Liver (tissue), 9 donors: Measurements from ENCODE around the gene CPZ. TPM values are rescaled to one million over a fixed set of nuclear protein-coding genes. Genes with fewer than 3 reads are reported as not detected.

Experiments used
- DNase-seq: peaks from one replicate; pipeline ENCODE4 v3.0.0-alpha.2; 2017; ENCODE audit warnings: low spot score
- H3K27ac ChIP-seq, 2 donors: one replicate each; pipeline ENCODE4 v1.7.0; 2013; ENCODE audit warnings: inconsistent platforms in 2 of 2, low read length in 2 of 2, control low read depth in 1 of 2, low read depth in 1 of 2, mild to moderate bottlenecking in 1 of 2
- H3K27me3 ChIP-seq, 4 donors: one replicate each; pipeline versions ENCODE4 v1.6.1 to v1.7.0; 2013; ENCODE audit warnings: low read length in 3 of 4, inconsistent platforms in 1 of 4, mild to moderate bottlenecking in 1 of 4, moderate library complexity in 1 of 4; ENCODE audit not compliant: control insufficient read depth in 4 of 4, insufficient read depth in 4 of 4
- H3K36me3 ChIP-seq, 4 donors: one replicate each; pipeline versions ENCODE4 v1.6.1 to v1.7.0; 2013; ENCODE audit warnings: low read length in 3 of 4, mild to moderate bottlenecking in 3 of 4, low read depth in 1 of 4, moderate library complexity in 1 of 4; ENCODE audit not compliant: control insufficient read depth in 4 of 4, insufficient read depth in 3 of 4
- H3K4me1 ChIP-seq, 4 donors: one replicate each; pipeline versions ENCODE4 v1.6.1 to v1.7.0; 2013; ENCODE audit warnings: low read length in 3 of 4, mild to moderate bottlenecking in 3 of 4, moderate library complexity in 1 of 4; ENCODE audit not compliant: control insufficient read depth in 4 of 4, insufficient read depth in 4 of 4
- H3K4me3 ChIP-seq, 3 donors: one replicate each; pipeline versions ENCODE4 v1.6.1 to v1.7.0; 2013; ENCODE audit warnings: low read length in 3 of 3, control low read depth in 1 of 3, low read depth in 1 of 3, mild to moderate bottlenecking in 1 of 3
- H3K9ac ChIP-seq, 2 donors: one replicate each; pipeline ENCODE4 v1.7.0; 2013; ENCODE audit warnings: low read length in 2 of 2, mild to moderate bottlenecking in 2 of 2, moderate library complexity in 2 of 2, control low read depth in 1 of 2, low read depth in 1 of 2
- H3K9me3 ChIP-seq, 4 donors: one replicate each; pipeline versions ENCODE4 v1.6.1 to v1.7.0; 2013; ENCODE audit warnings: low read length in 3 of 4; ENCODE audit not compliant: control insufficient read depth in 4 of 4
- FOXA2 ChIP-seq: IDR thresholded peaks from 2 replicates; pipeline ENCODE4 v1.6.1; 2016; ENCODE audit warnings: antibody characterized with exemption
- GABPA ChIP-seq, 2 donors: IDR thresholded peaks in 1 of 2; conservative IDR thresholded peaks in 1 of 2; 2 replicates each; pipeline ENCODE4 v1.6.1; 2016; ENCODE audit warnings: antibody characterized with exemption in 2 of 2, mild to moderate bottlenecking in 1 of 2, moderate library complexity in 1 of 2
- HNF4A ChIP-seq, 2 donors: conservative IDR thresholded peaks; 2 replicates each; pipeline ENCODE4 v1.6.1; 2016; ENCODE audit warnings: antibody characterized with exemption in 2 of 2, mild to moderate bottlenecking in 2 of 2
- JUND ChIP-seq, 2 donors: IDR thresholded peaks; 2 replicates each; pipeline ENCODE4 v1.6.1; 2016; ENCODE audit warnings: antibody characterized with exemption in 2 of 2
- NR2F2 ChIP-seq: IDR thresholded peaks from 2 replicates; pipeline ENCODE4 v1.6.1; 2016; ENCODE audit warnings: antibody characterized with exemption
- RXRA ChIP-seq, 2 donors: IDR thresholded peaks; 2 replicates each; pipeline ENCODE4 v1.6.1; 2017 to 2018; ENCODE audit warnings: antibody characterized with exemption in 2 of 2, mild to moderate bottlenecking in 1 of 2
- SP1 ChIP-seq: IDR thresholded peaks from 2 replicates; pipeline ENCODE4 v1.6.1; 2018; ENCODE audit warnings: antibody characterized with exemption, mild to moderate bottlenecking
- TAF1 ChIP-seq: conservative IDR thresholded peaks from 2 replicates; pipeline ENCODE4 v1.6.1; 2016; ENCODE audit warnings: antibody characterized with exemption, mild to moderate bottlenecking
- YY1 ChIP-seq: IDR thresholded peaks from 2 replicates; pipeline ENCODE4 v1.6.1; 2016; ENCODE audit warnings: antibody characterized with exemption, mild to moderate bottlenecking
- WGBS: extraction: QIAGEN DNeasy Blood & Tissue Kit; methylation state at CpG from one replicate; pipeline ENCODE4 v1.1.7; 2013; 5-methylcytosine and 5-hydroxymethylcytosine counted together
- polyA plus RNA-seq, 2 donors: library from polyadenylated mRNA; stranded (reverse) in 1 of 2; unstranded in 1 of 2; fragments of 200-250 nt in 1 of 2; fragments of >200 nt in 1 of 2; fragmentation: Nextera tagmentation in 1 of 2; extraction: Ambion mirVana in 1 of 2; gene quantifications; one replicate each; pipeline versions ENCODE4 v1.2.1 to v1.2.3, GENCODE V29; 2013 to 2015
- total RNA-seq, 2 donors: library from RNA; depleted of rRNA; stranded (reverse); fragments of >200 nt; gene quantifications; one replicate each; pipeline ENCODE4 v1.2.3, GENCODE V29; 2014
- TF ChIP-seq, protein P1 (sequence below): IDR thresholded peaks from 2 replicates; pipeline ENCODE4 v1.6.1; 2016; ENCODE audit warnings: antibody characterized with exemption
- TF ChIP-seq, protein P2 (sequence below): IDR thresholded peaks from 2 replicates; pipeline ENCODE4 v1.6.1; 2016; ENCODE audit warnings: antibody characterized with exemption
- TF ChIP-seq, protein P3 (sequence below): fragments of 150-350 bp; IDR thresholded peaks from 2 replicates; pipeline ENCODE4 v1.5.1; 2017; ENCODE audit warnings: improper control_type of control experiment, low read depth, low read length; ENCODE audit not compliant: missing input control
- TF ChIP-seq, protein P4 (sequence below): IDR thresholded peaks from 2 replicates; pipeline ENCODE4 v1.6.1; 2016; ENCODE audit warnings: antibody characterized with exemption, mild to moderate bottlenecking
- donor health status: healthy.
- donor health status: healthy.
- donor health status: healthy.
- donor health status: healthy.
- donor health status: healthy.

The CPZ gene
- total and polyA plus RNA-seq, 4 donors, result 0.51 to 1.8 (median 1.4) TPM

DNA sequence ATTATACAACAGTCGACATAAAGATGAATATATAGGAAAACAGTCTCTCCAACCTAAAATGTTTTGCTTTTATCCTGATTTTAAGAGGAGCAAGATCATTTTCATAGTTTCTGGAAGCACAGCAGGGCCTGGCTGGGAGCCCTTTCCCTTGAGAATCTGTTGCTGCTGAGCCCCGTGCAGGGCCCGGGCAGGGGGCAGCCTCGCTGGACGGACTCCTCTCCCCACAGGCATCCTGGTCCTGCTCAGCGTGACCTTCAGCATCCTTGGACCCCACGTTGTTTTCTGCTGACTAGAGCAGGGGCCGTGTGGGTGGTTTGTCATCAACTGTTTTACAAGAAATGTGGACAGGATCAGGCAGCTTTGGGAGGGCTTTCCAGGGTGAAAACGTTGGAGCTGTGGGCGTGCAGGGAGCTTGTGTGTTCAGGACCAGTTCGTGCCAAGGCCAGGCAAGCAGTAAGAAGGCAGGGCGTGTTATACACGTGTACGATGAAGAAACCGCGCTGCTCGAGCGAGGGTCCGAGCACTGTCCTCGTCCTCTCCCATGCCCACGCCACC, 25.0 kb downstream of the CPZ start:
- DNase-seq, result no peak
- 77% methylated on average over 21 of the region's 21 CpGs for WGBS
- Histone ChIP-seq H3K4me3 (no peak overlapping the region), H3K4me1 (no peaks in the 10 kb centered on the region), H3K9me3 (no peaks in the 10 kb centered on the region), H3K27ac (no peak overlapping the region), H3K27me3 (no peaks in the 10 kb centered on the region), H3K36me3 (no peaks in the 10 kb centered on the region), H3K9ac (no peak overlapping the region)
- TF ChIP-seq, protein P1, sequence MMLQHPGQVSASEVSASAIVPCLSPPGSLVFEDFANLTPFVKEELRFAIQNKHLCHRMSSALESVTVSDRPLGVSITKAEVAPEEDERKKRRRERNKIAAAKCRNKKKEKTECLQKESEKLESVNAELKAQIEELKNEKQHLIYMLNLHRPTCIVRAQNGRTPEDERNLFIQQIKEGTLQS, result no peak
- TF ChIP-seq NR2F2, result no peak
- no peak for TF ChIP-seq TAF1
- no peak for TF ChIP-seq RXRA (IDR thresholded peaks at IDR 0.05)
- TF ChIP-seq JUND (IDR thresholded peaks at IDR 0.05), result no peak
- TF ChIP-seq YY1, result no peak
- TF ChIP-seq, protein P2, sequence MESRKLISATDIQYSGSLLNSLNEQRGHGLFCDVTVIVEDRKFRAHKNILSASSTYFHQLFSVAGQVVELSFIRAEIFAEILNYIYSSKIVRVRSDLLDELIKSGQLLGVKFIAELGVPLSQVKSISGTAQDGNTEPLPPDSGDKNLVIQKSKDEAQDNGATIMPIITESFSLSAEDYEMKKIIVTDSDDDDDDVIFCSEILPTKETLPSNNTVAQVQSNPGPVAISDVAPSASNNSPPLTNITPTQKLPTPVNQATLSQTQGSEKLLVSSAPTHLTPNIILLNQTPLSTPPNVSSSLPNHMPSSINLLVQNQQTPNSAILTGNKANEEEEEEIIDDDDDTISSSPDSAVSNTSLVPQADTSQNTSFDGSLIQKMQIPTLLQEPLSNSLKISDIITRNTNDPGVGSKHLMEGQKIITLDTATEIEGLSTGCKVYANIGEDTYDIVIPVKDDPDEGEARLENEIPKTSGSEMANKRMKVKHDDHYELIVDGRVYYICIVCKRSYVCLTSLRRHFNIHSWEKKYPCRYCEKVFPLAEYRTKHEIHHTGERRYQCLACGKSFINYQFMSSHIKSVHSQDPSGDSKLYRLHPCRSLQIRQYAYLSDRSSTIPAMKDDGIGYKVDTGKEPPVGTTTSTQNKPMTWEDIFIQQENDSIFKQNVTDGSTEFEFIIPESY, result no peak
- TF ChIP-seq, protein P3, sequence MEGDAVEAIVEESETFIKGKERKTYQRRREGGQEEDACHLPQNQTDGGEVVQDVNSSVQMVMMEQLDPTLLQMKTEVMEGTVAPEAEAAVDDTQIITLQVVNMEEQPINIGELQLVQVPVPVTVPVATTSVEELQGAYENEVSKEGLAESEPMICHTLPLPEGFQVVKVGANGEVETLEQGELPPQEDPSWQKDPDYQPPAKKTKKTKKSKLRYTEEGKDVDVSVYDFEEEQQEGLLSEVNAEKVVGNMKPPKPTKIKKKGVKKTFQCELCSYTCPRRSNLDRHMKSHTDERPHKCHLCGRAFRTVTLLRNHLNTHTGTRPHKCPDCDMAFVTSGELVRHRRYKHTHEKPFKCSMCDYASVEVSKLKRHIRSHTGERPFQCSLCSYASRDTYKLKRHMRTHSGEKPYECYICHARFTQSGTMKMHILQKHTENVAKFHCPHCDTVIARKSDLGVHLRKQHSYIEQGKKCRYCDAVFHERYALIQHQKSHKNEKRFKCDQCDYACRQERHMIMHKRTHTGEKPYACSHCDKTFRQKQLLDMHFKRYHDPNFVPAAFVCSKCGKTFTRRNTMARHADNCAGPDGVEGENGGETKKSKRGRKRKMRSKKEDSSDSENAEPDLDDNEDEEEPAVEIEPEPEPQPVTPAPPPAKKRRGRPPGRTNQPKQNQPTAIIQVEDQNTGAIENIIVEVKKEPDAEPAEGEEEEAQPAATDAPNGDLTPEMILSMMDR, result no peak
- TF ChIP-seq FOXA2, result no peak
- no peak for TF ChIP-seq SP1
- no peak for TF ChIP-seq HNF4A (conservative IDR thresholded peaks at IDR 0.05)

DNA sequence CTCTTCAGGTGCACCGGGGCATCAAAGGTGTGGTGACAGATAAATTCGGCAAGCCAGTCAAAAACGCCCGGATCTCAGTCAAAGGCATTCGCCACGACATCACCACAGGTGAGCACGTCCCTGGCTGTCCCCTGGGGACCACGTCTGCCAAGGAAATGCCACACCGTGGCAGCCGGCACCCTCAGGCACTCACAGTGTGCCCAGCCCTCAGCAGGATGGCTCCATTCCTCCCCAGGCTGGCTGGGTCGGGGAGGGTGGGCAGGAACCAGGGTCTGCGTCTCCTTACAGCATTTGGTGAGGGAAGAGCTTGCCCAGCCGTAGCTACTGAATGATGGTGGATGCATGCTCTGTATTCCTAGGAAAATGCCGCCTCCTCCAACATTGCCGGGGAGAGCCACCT, 25.9 kb downstream of the CPZ start:
- no peak for DNase-seq
- 87% methylated on average over 15 of the region's 15 CpGs for WGBS
- Histone ChIP-seq H3K27ac (no peak overlapping the region), H3K4me1 (no peaks in the 10 kb centered on the region), H3K4me3 (no peak overlapping the region), H3K27me3 (no peaks in the 10 kb centered on the region), H3K9me3 (no peaks in the 10 kb centered on the region), H3K9ac (no peak overlapping the region), H3K36me3 (no peaks in the 10 kb centered on the region)
- no peak for TF ChIP-seq RXRA (IDR thresholded peaks at IDR 0.05)
- TF ChIP-seq, protein P4, sequence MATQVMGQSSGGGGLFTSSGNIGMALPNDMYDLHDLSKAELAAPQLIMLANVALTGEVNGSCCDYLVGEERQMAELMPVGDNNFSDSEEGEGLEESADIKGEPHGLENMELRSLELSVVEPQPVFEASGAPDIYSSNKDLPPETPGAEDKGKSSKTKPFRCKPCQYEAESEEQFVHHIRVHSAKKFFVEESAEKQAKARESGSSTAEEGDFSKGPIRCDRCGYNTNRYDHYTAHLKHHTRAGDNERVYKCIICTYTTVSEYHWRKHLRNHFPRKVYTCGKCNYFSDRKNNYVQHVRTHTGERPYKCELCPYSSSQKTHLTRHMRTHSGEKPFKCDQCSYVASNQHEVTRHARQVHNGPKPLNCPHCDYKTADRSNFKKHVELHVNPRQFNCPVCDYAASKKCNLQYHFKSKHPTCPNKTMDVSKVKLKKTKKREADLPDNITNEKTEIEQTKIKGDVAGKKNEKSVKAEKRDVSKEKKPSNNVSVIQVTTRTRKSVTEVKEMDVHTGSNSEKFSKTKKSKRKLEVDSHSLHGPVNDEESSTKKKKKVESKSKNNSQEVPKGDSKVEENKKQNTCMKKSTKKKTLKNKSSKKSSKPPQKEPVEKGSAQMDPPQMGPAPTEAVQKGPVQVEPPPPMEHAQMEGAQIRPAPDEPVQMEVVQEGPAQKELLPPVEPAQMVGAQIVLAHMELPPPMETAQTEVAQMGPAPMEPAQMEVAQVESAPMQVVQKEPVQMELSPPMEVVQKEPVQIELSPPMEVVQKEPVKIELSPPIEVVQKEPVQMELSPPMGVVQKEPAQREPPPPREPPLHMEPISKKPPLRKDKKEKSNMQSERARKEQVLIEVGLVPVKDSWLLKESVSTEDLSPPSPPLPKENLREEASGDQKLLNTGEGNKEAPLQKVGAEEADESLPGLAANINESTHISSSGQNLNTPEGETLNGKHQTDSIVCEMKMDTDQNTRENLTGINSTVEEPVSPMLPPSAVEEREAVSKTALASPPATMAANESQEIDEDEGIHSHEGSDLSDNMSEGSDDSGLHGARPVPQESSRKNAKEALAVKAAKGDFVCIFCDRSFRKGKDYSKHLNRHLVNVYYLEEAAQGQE, result no peak
- TF ChIP-seq, protein P1, result no peak
- TF ChIP-seq, protein P3, result no peak
- TF ChIP-seq YY1, result no peak
- TF ChIP-seq GABPA (IDR thresholded peaks at IDR 0.05 in 1 of 2, conservative IDR thresholded peaks at IDR 0.05 in 1 of 2), result no peak
